Testis (tissue), 3 donors: ENCODE measurements around the gene ZNF687. TPM values are rescaled to one million over a fixed set of nuclear protein-coding genes. Genes with fewer than 3 reads are reported as not detected.

Experiments used
- DNase-seq: peaks from one replicate; pipeline ENCODE4 v3.0.0-alpha.2; 2019
- H3K27ac ChIP-seq, 2 donors: fragments of 200-600 bp; sonication (generic); one replicate each; pipeline ENCODE4 v1.5.1; 2019
- H3K27me3 ChIP-seq: fragments of 200-600 bp; sonication (generic); one replicate; pipeline ENCODE4 v1.5.1; 2019
- H3K36me3 ChIP-seq: fragments of 200-600 bp; sonication (generic); one replicate; pipeline ENCODE4 v1.5.1; 2017; ENCODE audit warnings: low read depth; ENCODE audit errors: missing control alignments
- H3K4me1 ChIP-seq: fragments of 200-600 bp; sonication (generic); one replicate; pipeline ENCODE4 v1.5.1; 2019
- H3K4me3 ChIP-seq, 2 donors: fragments of 200-600 bp; sonication (generic); one replicate each; pipeline ENCODE4 v1.5.1; 2017 to 2019
- H3K9me3 ChIP-seq: fragments of 200-600 bp; sonication (generic); one replicate; pipeline ENCODE4 v1.5.1; 2017
- CTCF ChIP-seq, 3 experiments: fragments of 450-650 bp in 2 of 3; fragments of 200-600 bp in 1 of 3; sonication (generic) in 1 of 3; IDR thresholded peaks; one replicate each; pipeline ENCODE4 v1.5.1; 2016 to 2019; ENCODE audit warnings: antibody characterized with exemption in 3 of 3, mild to moderate bottlenecking in 2 of 3, moderate library complexity in 1 of 3
- POLR2A ChIP-seq: fragments of 450-650 bp; IDR thresholded peaks from one replicate; pipeline ENCODE4 v1.6.1; 2017; ENCODE audit warnings: antibody characterized with exemption, mild to moderate bottlenecking, moderate library complexity
- WGBS, 2 donors: methylation state at CpG; one replicate each; pipeline ENCODE4 v1.1.5; 2018; 5-methylcytosine and 5-hydroxymethylcytosine counted together
- intact Hi-C: fragments of 100-400 bp; cut with DNase I; formaldehyde crosslinking; loops from one replicate; pipeline ENCODE4 v1.15.1; 2023; ENCODE audit warnings: low total_unique reads
- polyA plus RNA-seq: library from polyadenylated mRNA; stranded (reverse); fragments of 350-450 nt; fragmentation: Illumina TruSeq; extraction: RNeasy Lipid Tissue Mini Kit (QIAGEN cat#74804); gene quantifications from one replicate; pipeline ENCODE4 v1.2.3, GENCODE V29; 2014; ENCODE audit warnings: low read depth, low replicate concordance; ENCODE audit not compliant: insufficient read depth
- total RNA-seq, 2 donors: library from RNA; depleted of rRNA; stranded (reverse); fragments of >200 nt; gene quantifications; one replicate each; pipeline ENCODE4 v1.2.3, GENCODE V29; 2016

Gene ZNF687
- total and polyA plus RNA-seq, 3 donors from 2014 or later, result 38.4 to 58.2 (median 39.9) TPM

GRCh38 chr1:151289080-151289935 lies 7.2 kb downstream of the ZNF687 start:
- TF ChIP-seq CTCF (IDR thresholded peaks at IDR 0.05) (no peak), POLR2A (no peak)
- Histone ChIP-seq H3K27ac (no peak overlapping the region), H3K4me1 (peaks cover 2% of the 10 kb centered on the region), H3K9me3 (no peaks in the 10 kb centered on the region), H3K27me3 (no peaks in the 10 kb centered on the region), H3K36me3 (no peaks in the 10 kb centered on the region), H3K4me3 (no peak overlapping the region)
- 52 to 68% methylated on average over 4 to 18 of the region's 18 CpGs for WGBS, 2 donors
- DNase-seq, result no peak
- intact Hi-C loops, result no loop called here

- no peak overlapping the region for H3K27ac ChIP-seq
- no peak overlapping the region for H3K4me3 ChIP-seq
- no peak for TF ChIP-seq POLR2A
- TF ChIP-seq CTCF (IDR thresholded peaks at IDR 0.05), result no peak
- DNase-seq, result no peak
- H3K27me3 ChIP-seq, result no peaks in the 10 kb centered on the region
- 86% methylated on average over 20 of the region's 21 CpGs for WGBS, 2 donors
- intact Hi-C loops, result no loop called here
- H3K4me1 ChIP-seq, result no peaks in the 10 kb centered on the region
- H3K36me3 ChIP-seq, result no peaks in the 10 kb centered on the region
- no peaks in the 10 kb centered on the region for H3K9me3 ChIP-seq
Observed at GRCh38 chr1:151289991-151290708, 8.1 kb downstream of the ZNF687 start.

GRCh38 chr1:151290709-151291303 lies 8.7 kb downstream of the ZNF687 start:
- TF ChIP-seq POLR2A (no peak), CTCF (IDR thresholded peaks at IDR 0.05) (no peak)
- DNase-seq, result no peak
- H3K4me3 ChIP-seq, result no peak overlapping the region
- intact Hi-C loops, result no loop called here
- H3K27ac ChIP-seq, result no peak overlapping the region
- 78 to 82% methylated on average over 8 to 18 of the region's 19 CpGs for WGBS, 2 donors
- no peaks in the 10 kb centered on the region for H3K36me3 ChIP-seq
- no peaks in the 10 kb centered on the region for H3K4me1 ChIP-seq
- H3K27me3 ChIP-seq, result no peaks in the 10 kb centered on the region
- H3K9me3 ChIP-seq, result no peaks in the 10 kb centered on the region

- Histone ChIP-seq H3K27me3 (no peaks in the 10 kb centered on the region), H3K4me1 (no peaks in the 10 kb centered on the region), H3K4me3 (no peak overlapping the region), H3K27ac (no peak overlapping the region), H3K9me3 (no peaks in the 10 kb centered on the region), H3K36me3 (no peaks in the 10 kb centered on the region)
- intact Hi-C loops, result no loop called here
- no peak for DNase-seq
- TF ChIP-seq POLR2A (no peak), CTCF (IDR thresholded peaks at IDR 0.05) (no peak)
- 84 to 90% methylated on average over 11 to 13 of the region's 13 CpGs for WGBS, 2 donors
Observed at GRCh38 chr1:151292207-151293030, 10.3 kb downstream of the ZNF687 start.
